HepG2 (cell line): Measurements from ENCODE around the gene PPFIA3. TPM values are rescaled to one million over a fixed set of nuclear protein-coding genes. Genes with fewer than 3 reads are reported as not detected.

Experiments used
- ATAC-seq: fragments of 200-7000 bp; cut with Tn5 transposase; 3 replicates; pipeline ENCODE4 v1.9.1; 2020; ENCODE audit warnings: mild to moderate bottlenecking, moderate library complexity
- BruUV-seq: library from RNA; stranded (reverse); fragments of 400-500 nt; replicated peaks from 2 replicates; lab custom pipeline; 2021; lab: Mats Ljungman, UMichigan
- CTCF ChIA-PET: fragments of 300-600 bp; formaldehyde crosslinking; extraction: SDS; loops from one replicate; lab custom pipeline; 2021; ENCODE audit warnings: low total read pairs, inconsistent platforms, low intra/inter-chr PET ratio; lab: Yijun Ruan, JAX
- POLR2A ChIA-PET: fragments of 350-600 bp; sonication (Branson Sonifier 250); formaldehyde crosslinking; loops from one replicate; lab custom pipeline; 2020; ENCODE audit warnings: antibody characterized with exemption, inconsistent platforms; lab: Yijun Ruan, JAX
- DNase-seq: peaks from one replicate; pipeline ENCODE4 v3.0.0-alpha.2; 2015; ENCODE audit warnings: low spot score
- FAIRE-seq: peaks from 3 replicates; lab custom pipeline; 2011; peaks lifted over from hg19 to GRCh38; lab: Jason Lieb, UNC
- H2AFZ ChIP-seq: one replicate; pipeline ENCODE4 v1.6.1; 2011; ENCODE audit warnings: low read length, inconsistent platforms
- H3K27ac ChIP-seq: fragments of 300-600 bp; 3 replicates; pipeline ENCODE4 v1.8.0; 2011; ENCODE audit warnings: mixed run types, mild to moderate bottlenecking, mixed read lengths, low read length, inconsistent platforms; ENCODE audit not compliant: insufficient read depth; ENCODE audit errors: extremely low read length
- H3K27me3 ChIP-seq, 2 experiments: fragments of 200-600 bp in 1 of 2; 2 replicates in 1 of 2; 3 replicates in 1 of 2; pipeline versions ENCODE4 v1.6.0 to v1.8.0; 2011; ENCODE audit warnings: low read length in 2 of 2, mild to moderate bottlenecking in 2 of 2, moderate library complexity in 2 of 2, inconsistent platforms in 1 of 2; ENCODE audit not compliant: insufficient read depth in 2 of 2, control insufficient read depth in 1 of 2
- H3K36me3 ChIP-seq, 2 experiments: fragments of 200-600 bp in 1 of 2; replicated peaks in 1 of 2; 2 replicates in 1 of 2; 3 replicates in 1 of 2; pipeline versions ENCODE4 v1.5.1 to v1.8.0; 2011; ENCODE audit warnings: low read length in 2 of 2, inconsistent platforms in 1 of 2; ENCODE audit not compliant: insufficient read depth in 2 of 2, control insufficient read depth in 1 of 2
- H3K4me1 ChIP-seq: 2 replicates; pipeline ENCODE4 v1.5.1; 2012; ENCODE audit warnings: low read length, inconsistent platforms; ENCODE audit not compliant: insufficient read depth
- H3K4me2 ChIP-seq: 2 replicates; pipeline ENCODE4 v1.6.0; 2011; ENCODE audit warnings: low read depth, low read length, inconsistent platforms
- H3K4me3 ChIP-seq, 3 experiments: fragments of 200-600 bp in 1 of 3; sonication (generic), shearing (Covaris generic) in 1 of 3; replicated peaks in 1 of 3; 2 replicates each; pipeline ENCODE4 v1.5.1; 2011 to 2016; ENCODE audit warnings: low read length in 3 of 3, inconsistent platforms in 2 of 3, low read depth in 2 of 3, mild to moderate bottlenecking in 2 of 3, control low read depth in 1 of 3, mixed read lengths in 1 of 3; ENCODE audit not compliant: insufficient read depth in 1 of 3
- H3K79me2 ChIP-seq: one replicate; pipeline ENCODE4 v1.6.1; 2011; ENCODE audit warnings: low read length, inconsistent platforms; ENCODE audit not compliant: insufficient read depth
- H3K9ac ChIP-seq: 2 replicates; pipeline ENCODE4 v1.6.0; 2011; ENCODE audit warnings: mild to moderate bottlenecking, low read depth, low read length, inconsistent platforms; ENCODE audit not compliant: insufficient read depth
- H3K9me3 ChIP-seq: 2 replicates; pipeline ENCODE4 v1.5.1; 2012; ENCODE audit warnings: mild to moderate bottlenecking, low read length
- H4K20me1 ChIP-seq: 2 replicates; pipeline ENCODE4 v1.6.0; 2011; ENCODE audit warnings: inconsistent platforms, mild to moderate bottlenecking, low read length, moderate library complexity; ENCODE audit not compliant: insufficient read depth
- AKAP8 ChIP-seq: sonication (generic); formaldehyde crosslinking; IDR thresholded peaks from 2 replicates; pipeline ENCODE4 v1.5.1; 2020; ENCODE audit warnings: mild to moderate bottlenecking, missing genetic modification reagents
- ASH2L ChIP-seq: fragments of 300-600, 200-600 bp; sonication (generic); IDR thresholded peaks from 2 replicates; pipeline ENCODE4 v1.7.0; 2017; ENCODE audit warnings: low read depth, mild to moderate bottlenecking, moderate library complexity, mixed read lengths, low read length; ENCODE audit not compliant: insufficient read length
- MLLT10 ChIP-seq: sonication (generic); formaldehyde crosslinking; IDR thresholded peaks from 2 replicates; pipeline ENCODE4 v1.4.0; 2020; ENCODE audit warnings: missing genetic modification reagents
- ZNF382 ChIP-seq: sonication (generic); formaldehyde crosslinking; IDR thresholded peaks from 2 replicates; pipeline ENCODE4 v1.5.0; 2020; ENCODE audit warnings: missing genetic modification reagents, mild to moderate bottlenecking, borderline replicate concordance
- ZNF670 ChIP-seq: sonication (generic); formaldehyde crosslinking; IDR thresholded peaks from 2 replicates; pipeline ENCODE4 v1.8.0; 2022; ENCODE audit warnings: mild to moderate bottlenecking, missing genetic modification reagents, borderline replicate concordance
- ZNF737 ChIP-seq: sonication (generic); formaldehyde crosslinking; IDR thresholded peaks from 2 replicates; pipeline ENCODE4 v1.5.0; 2020; ENCODE audit warnings: missing genetic modification reagents, mild to moderate bottlenecking, borderline replicate concordance
- WGBS: methylation state at CpG from one replicate; pipeline ENCODE4 v1.1.6; 2017; ENCODE audit warnings: low lambda C conversion rate; 5-methylcytosine and 5-hydroxymethylcytosine counted together
- in situ Hi-C: cut with HindIII; loops from 2 replicates; pipeline ENCODE4 v1.10.0; 2017; ENCODE audit warnings: low pct_unique_long_range_greater_than_20kb; ENCODE audit not compliant: extremely low pct_ligation_motif_present
- intact Hi-C: fragments of 100-400 bp; cut with micrococcal nuclease; formaldehyde crosslinking; loops from one replicate; pipeline ENCODE4 v1.10.0; 2022; ENCODE audit not compliant: unreplicated experiment
- polyA plus RNA-seq, 8 experiments: library from polyadenylated mRNA; depleted of rRNA in 3 of 8; stranded (reverse) in 7 of 8; unstranded in 1 of 8; fragments of >200 nt; fragmentation: Illumina TruSeq in 4 of 8; extraction: Trizol in 4 of 8; gene quantifications; 2 replicates each; pipeline versions ENCODE4 v1.2.1 to v1.2.3, GENCODE V29; 2011 to 2016; ENCODE audit warnings: low read depth in 4 of 8, missing spikeins in 1 of 8, mixed read lengths in 1 of 8; ENCODE audit not compliant: insufficient read depth in 1 of 8
- total RNA-seq, 5 experiments: library from RNA; depleted of rRNA; stranded (reverse); fragments of >200 nt; fragmentation: Illumina TruSeq; extraction: Trizol; gene quantifications; 2 replicates each; pipeline ENCODE4 v1.2.3, GENCODE V29; 2016; ENCODE audit warnings: low read depth in 1 of 5
- TF ChIP-seq, protein P1 (sequence below): sonication (generic); formaldehyde crosslinking; IDR thresholded peaks from 2 replicates; pipeline ENCODE4 v1.5.0; 2020; ENCODE audit warnings: mild to moderate bottlenecking, missing genetic modification reagents, borderline replicate concordance
- TF ChIP-seq, protein P2 (sequence below): sonication (generic); formaldehyde crosslinking; IDR thresholded peaks from 2 replicates; pipeline ENCODE4 v1.4.0; 2020; ENCODE audit warnings: mild to moderate bottlenecking, missing genetic modification reagents
- TF ChIP-seq, protein P3 (sequence below): sonication (generic); formaldehyde crosslinking; IDR thresholded peaks from 2 replicates; pipeline ENCODE4 v1.4.0; 2020; ENCODE audit warnings: missing genetic modification reagents, borderline replicate concordance

Gene PPFIA3
- total and polyA plus RNA-seq, 2 of the 13 experiments (the other 11 are each of a cell fraction or from before 2014, with no cell fraction given), result 6.7 to 8.6 TPM

DNA sequence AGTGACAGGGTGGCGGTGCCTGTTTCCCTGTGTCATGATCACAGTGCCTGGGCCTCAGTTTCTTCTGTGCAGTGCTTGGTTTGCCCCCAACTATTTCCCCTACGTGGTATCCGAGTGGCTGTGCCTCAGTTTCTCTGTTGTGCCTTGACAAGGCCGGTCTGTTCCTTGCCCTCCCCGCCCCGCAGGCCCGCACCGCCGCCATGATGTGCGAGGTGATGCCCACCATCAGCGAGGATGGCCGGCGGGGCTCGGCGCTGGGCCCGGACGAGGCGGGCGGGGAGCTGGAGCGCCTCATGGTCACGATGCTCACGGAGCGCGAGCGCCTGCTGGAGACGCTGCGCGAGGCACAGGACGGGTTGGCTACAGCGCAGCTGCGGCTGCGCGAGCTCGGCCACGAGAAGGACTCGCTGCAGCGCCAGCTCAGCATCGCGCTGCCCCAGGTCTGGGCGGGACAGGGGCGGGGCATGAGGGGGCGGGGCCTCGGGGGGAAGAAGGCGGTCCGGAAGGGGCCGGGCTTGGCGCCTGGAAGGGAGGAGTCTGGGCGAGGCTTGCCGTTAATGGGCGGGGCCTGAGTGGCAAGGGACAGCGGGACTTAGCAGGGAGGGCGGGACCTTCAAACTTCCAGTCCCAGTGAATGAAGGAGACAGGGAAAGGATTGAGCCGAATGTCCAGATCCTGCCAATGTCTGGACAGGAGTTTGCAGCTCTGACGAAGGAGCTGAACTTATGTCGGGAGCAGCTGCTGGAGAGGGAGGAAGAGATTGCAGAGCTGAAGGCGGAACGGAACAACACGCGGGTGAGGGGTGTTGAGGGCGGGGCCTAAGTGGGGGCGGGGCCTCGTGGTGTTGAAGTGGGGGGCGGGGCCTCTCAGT lies 8.6 kb downstream of the PPFIA3 start:
- peak; percentile 93 for DNase-seq
- Histone ChIP-seq H2AFZ (peak overlapping the region; percentile 99), H4K20me1 (no peaks in the 10 kb centered on the region), H3K27me3 (no peaks in the 10 kb centered on the region), H3K4me2 (peak overlapping the region; percentile 99), H3K36me3 (no peaks in the 10 kb centered on the region; a peak in 1 of 5 replicates), H3K27ac (peak overlapping the region; percentile 72), H3K79me2 (no peaks in the 10 kb centered on the region), H3K4me1 (peaks cover 49% of the 10 kb centered on the region), H3K9ac (peak overlapping the region; percentile 44), H3K4me3 (peak overlapping the region; percentile 49 to 75 (median 58)), H3K9me3 (no peaks in the 10 kb centered on the region)
- peak; percentile 81 for FAIRE-seq
- ChIA-PET CTCF (no interaction called here), POLR2A (interaction anchor here (0.6 to 1.9 kb wide), 15 partner anchors 10 to 419 kb away, joined by 3 to 21 read pairs (median 4); partner anchors contain the start of genes GYS1, HRC, LIN7B and RUVBL2)
- in situ Hi-C loops, result no loop called here
- ATAC-seq, result peak; percentile 92
- WGBS, result 9% methylated on average over 27 of the region's 63 CpGs
- intact Hi-C loops, result loop anchor here (5.0 kb wide), 1 partner anchor 69 kb away; no protein-coding TSS in a partner anchor
- BruUV-seq, result no TSS peak
- TF ChIP-seq ZNF382, result no peak
- TF ChIP-seq, protein P1, sequence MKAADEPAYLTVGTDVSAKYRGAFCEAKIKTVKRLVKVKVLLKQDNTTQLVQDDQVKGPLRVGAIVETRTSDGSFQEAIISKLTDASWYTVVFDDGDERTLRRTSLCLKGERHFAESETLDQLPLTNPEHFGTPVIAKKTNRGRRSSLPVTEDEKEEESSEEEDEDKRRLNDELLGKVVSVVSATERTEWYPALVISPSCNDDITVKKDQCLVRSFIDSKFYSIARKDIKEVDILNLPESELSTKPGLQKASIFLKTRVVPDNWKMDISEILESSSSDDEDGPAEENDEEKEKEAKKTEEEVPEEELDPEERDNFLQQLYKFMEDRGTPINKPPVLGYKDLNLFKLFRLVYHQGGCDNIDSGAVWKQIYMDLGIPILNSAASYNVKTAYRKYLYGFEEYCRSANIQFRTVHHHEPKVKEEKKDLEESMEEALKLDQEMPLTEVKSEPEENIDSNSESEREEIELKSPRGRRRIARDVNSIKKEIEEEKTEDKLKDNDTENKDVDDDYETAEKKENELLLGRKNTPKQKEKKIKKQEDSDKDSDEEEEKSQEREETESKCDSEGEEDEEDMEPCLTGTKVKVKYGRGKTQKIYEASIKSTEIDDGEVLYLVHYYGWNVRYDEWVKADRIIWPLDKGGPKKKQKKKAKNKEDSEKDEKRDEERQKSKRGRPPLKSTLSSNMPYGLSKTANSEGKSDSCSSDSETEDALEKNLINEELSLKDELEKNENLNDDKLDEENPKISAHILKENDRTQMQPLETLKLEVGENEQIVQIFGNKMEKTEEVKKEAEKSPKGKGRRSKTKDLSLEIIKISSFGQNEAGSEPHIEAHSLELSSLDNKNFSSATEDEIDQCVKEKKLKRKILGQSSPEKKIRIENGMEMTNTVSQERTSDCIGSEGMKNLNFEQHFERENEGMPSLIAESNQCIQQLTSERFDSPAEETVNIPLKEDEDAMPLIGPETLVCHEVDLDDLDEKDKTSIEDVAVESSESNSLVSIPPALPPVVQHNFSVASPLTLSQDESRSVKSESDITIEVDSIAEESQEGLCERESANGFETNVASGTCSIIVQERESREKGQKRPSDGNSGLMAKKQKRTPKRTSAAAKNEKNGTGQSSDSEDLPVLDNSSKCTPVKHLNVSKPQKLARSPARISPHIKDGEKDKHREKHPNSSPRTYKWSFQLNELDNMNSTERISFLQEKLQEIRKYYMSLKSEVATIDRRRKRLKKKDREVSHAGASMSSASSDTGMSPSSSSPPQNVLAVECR (CRISPR knock-in tag), result peak; percentile 85
- peak; percentile 42; the same call in 1 of the 2 replicates for TF ChIP-seq ZNF737
- TF ChIP-seq AKAP8 (CRISPR knock-in tag), result peak; percentile 90; the same call in 1 of the 2 replicates
- TF ChIP-seq ZNF670 (CRISPR knock-in tag), result peak; percentile 96; the same call in 1 of the 2 replicates
- TF ChIP-seq, protein P2, sequence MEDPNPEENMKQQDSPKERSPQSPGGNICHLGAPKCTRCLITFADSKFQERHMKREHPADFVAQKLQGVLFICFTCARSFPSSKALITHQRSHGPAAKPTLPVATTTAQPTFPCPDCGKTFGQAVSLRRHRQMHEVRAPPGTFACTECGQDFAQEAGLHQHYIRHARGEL (CRISPR knock-in tag), result peak; percentile 84; the same call in 1 of the 2 replicates
- TF ChIP-seq, protein P3, sequence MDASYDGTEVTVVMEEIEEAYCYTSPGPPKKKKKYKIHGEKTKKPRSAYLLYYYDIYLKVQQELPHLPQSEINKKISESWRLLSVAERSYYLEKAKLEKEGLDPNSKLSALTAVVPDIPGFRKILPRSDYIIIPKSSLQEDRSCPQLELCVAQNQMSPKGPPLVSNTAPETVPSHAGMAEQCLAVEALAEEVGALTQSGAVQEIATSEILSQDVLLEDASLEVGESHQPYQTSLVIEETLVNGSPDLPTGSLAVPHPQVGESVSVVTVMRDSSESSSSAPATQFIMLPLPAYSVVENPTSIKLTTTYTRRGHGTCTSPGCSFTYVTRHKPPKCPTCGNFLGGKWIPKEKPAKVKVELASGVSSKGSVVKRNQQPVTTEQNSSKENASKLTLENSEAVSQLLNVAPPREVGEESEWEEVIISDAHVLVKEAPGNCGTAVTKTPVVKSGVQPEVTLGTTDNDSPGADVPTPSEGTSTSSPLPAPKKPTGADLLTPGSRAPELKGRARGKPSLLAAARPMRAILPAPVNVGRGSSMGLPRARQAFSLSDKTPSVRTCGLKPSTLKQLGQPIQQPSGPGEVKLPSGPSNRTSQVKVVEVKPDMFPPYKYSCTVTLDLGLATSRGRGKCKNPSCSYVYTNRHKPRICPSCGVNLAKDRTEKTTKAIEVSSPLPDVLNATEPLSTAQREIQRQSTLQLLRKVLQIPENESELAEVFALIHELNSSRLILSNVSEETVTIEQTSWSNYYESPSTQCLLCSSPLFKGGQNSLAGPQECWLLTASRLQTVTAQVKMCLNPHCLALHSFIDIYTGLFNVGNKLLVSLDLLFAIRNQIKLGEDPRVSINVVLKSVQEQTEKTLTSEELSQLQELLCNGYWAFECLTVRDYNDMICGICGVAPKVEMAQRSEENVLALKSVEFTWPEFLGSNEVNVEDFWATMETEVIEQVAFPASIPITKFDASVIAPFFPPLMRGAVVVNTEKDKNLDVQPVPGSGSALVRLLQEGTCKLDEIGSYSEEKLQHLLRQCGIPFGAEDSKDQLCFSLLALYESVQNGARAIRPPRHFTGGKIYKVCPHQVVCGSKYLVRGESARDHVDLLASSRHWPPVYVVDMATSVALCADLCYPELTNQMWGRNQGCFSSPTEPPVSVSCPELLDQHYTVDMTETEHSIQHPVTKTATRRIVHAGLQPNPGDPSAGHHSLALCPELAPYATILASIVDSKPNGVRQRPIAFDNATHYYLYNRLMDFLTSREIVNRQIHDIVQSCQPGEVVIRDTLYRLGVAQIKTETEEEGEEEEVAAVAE (CRISPR knock-in tag), result peak; percentile 94
- peak; percentile 50 for TF ChIP-seq ASH2L
- TF ChIP-seq MLLT10 (CRISPR knock-in tag), result no peak
